Measurements from ENCODE around the gene PTX4.

DNA sequence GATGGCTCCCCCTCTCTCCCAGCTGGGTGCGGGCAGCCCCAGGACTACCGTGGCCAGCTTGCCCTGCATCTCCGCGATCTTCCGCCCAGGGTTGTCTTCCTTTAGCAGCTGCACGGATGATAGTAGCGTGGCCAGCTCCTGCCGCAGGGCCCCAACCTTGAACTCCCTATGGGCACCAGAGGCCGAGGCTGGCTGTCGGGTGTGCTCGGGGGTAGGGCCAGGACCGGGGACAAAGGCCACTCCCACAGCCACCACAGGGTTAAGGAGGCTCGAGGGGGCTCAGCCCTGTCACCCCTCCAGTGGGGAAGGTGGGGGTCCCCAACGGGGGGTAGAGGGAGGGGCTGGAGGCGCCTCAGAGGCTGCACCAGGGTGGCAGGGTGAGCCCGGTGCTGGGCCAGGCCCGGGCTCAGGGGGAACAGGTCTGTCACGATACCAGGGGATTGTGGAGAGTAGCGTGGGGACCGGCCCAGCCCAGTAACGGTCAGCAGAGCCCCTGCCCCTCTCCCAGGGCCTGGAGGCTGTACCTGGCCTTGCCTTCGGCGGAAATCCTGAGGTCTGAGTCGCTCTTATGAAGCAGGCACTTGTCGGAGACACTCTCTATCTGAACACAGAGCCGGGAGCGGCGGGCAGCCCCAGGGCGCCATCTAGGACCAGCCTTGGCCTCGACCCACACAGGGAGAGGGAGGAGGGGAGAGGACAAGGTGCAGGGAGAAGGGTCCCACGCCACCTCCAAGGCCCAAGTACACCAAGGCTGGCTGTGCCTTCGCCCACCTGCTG lies 52.6 kb downstream of the PTX4 start:
- TF ChIP-seq, protein P1, sequence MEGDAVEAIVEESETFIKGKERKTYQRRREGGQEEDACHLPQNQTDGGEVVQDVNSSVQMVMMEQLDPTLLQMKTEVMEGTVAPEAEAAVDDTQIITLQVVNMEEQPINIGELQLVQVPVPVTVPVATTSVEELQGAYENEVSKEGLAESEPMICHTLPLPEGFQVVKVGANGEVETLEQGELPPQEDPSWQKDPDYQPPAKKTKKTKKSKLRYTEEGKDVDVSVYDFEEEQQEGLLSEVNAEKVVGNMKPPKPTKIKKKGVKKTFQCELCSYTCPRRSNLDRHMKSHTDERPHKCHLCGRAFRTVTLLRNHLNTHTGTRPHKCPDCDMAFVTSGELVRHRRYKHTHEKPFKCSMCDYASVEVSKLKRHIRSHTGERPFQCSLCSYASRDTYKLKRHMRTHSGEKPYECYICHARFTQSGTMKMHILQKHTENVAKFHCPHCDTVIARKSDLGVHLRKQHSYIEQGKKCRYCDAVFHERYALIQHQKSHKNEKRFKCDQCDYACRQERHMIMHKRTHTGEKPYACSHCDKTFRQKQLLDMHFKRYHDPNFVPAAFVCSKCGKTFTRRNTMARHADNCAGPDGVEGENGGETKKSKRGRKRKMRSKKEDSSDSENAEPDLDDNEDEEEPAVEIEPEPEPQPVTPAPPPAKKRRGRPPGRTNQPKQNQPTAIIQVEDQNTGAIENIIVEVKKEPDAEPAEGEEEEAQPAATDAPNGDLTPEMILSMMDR (IDR thresholded peaks at IDR 0.05) = no peak
- no peak for TF ChIP-seq POLR2A (IDR thresholded peaks at IDR 0.05)

All from right lobe of liver (tissue), 4 donors.